Neural progenitor cell (in vitro differentiated cells): ENCODE data around the gene CCDC80.

Experiments
- CTCF ChIP-seq: fragments of 200-600 bp; sonication (generic); IDR thresholded peaks from 2 replicates; pipeline ENCODE4 v1.5.1; 2017; ENCODE audit warnings: antibody characterized with exemption, mild to moderate bottlenecking
- EZH2 ChIP-seq: fragments of 200-600 bp; sonication (generic); IDR thresholded peaks from 2 replicates; pipeline ENCODE4 v1.6.1; 2017; ENCODE audit warnings: antibody characterized with exemption, mild to moderate bottlenecking, moderate library complexity
- EZH2phosphoT487 ChIP-seq: fragments of 200-600 bp; sonication (generic); IDR thresholded peaks from 2 replicates; pipeline ENCODE4 v1.6.1; 2017; ENCODE audit warnings: antibody characterized with exemption

DNA sequence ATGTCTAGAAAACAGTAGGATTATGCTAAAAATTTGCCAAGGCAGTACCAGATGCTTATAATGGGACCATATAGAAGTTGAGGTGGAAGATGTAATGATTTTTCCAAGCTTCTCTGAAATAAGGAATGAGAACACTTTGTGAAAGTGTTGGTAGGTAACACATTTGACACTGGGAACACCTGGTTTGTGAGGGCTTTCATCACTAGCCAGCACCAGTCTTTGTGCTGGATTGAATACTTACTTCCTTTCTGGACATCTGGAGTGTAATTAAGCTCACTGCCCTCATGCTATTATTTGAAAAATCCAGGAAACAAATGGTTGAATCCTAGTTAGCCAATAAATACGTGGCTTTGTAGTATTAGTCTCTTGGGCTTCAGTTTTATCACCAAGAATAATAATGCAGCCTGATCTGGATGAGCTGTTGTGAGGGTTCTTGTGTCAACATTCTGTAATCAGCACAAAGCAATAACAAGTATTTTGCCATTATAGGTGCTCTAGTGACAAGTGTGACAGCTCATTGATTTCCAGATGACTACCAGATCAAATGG, 12.9 kb downstream of the CCDC80 start:
- TF ChIP-seq CTCF (no peak), EZH2 (no peak), EZH2phosphoT487 (no peak)
